Right lobe of liver (tissue), 6 donors: ENCODE measurements around the gene FEZF2. TPM values are rescaled to one million over a fixed set of nuclear protein-coding genes. Genes with fewer than 3 reads are reported as not detected.

Experiments used
- ATAC-seq, 4 donors: fragments of 200-7000 bp; cut with Tn5 transposase; one replicate each; pipeline ENCODE4 v1.9.1; 2020; ENCODE audit warnings: mild to moderate bottlenecking in 4 of 4, moderate library complexity in 4 of 4
- DNase-seq, 3 donors: peaks; one replicate each; pipeline ENCODE4 v3.0.0-alpha.2; 2020
- H3K27ac ChIP-seq, 3 donors: fragments of 200-600 bp; one replicate each; pipeline ENCODE4 v1.8.0; 2022
- H3K27me3 ChIP-seq, 2 donors: fragments of 200-600 bp; one replicate each; pipeline ENCODE4 v1.8.0; 2022
- H3K36me3 ChIP-seq, 4 donors: fragments of 200-600 bp; sonication (generic) in 1 of 4; one replicate each; pipeline versions ENCODE4 v1.5.1 to v1.8.0; 2017 to 2022; ENCODE audit warnings: control low read depth in 1 of 4
- H3K4me1 ChIP-seq, 4 donors: fragments of 200-600 bp; sonication (generic) in 1 of 4; one replicate each; pipeline versions ENCODE4 v1.5.1 to v1.8.0; 2017 to 2022; ENCODE audit warnings: control low read depth in 1 of 4
- H3K4me3 ChIP-seq, 3 donors: fragments of 200-600 bp; one replicate each; pipeline ENCODE4 v1.8.0; 2022
- H3K9me3 ChIP-seq, 4 donors: fragments of 200-600 bp; sonication (generic) in 1 of 4; one replicate each; pipeline versions ENCODE4 v1.5.1 to v1.8.0; 2017 to 2022; ENCODE audit warnings: control low read depth in 1 of 4
- POLR2A ChIP-seq: fragments of 450-650 bp; IDR thresholded peaks from one replicate; pipeline ENCODE4 v1.6.1; 2017; ENCODE audit warnings: antibody characterized with exemption, mild to moderate bottlenecking
- WGBS: methylation state at CpG from one replicate; pipeline ENCODE4 v1.1.6; 2018; ENCODE audit warnings: low coverage, low lambda C conversion rate; ENCODE audit not compliant: insufficient coverage; ENCODE audit errors: missing lambda C conversion rate; 5-methylcytosine and 5-hydroxymethylcytosine counted together
- intact Hi-C, 2 donors: fragments of 100-400 bp; cut with DNase I; formaldehyde crosslinking; loops; one replicate each; pipeline versions ENCODE4 v1.11.2 to v1.14.1; 2022
- long read RNA-seq: library from polyadenylated mRNA; unstranded; transcript quantifications from one replicate; pipeline ENCODE4 v2.0.0, GENCODE V29; 2019
- total RNA-seq, 6 experiments: library from RNA; depleted of rRNA in 2 of 6; stranded (reverse); fragments of >200 nt in 2 of 6; fragmentation: NEBNext Ultra II Directional in 3 of 6; extraction: Animal tissue kit (Norgen Biotek cat#: 25700) in 3 of 6; gene quantifications; one replicate each; pipeline versions ENCODE4 v1.1.0 to v1.2.4, GENCODE V29; 2016 to 2023
- TF ChIP-seq, protein P1 (sequence below), 4 donors: fragments of 200-600 bp in 3 of 4; fragments of 450-650 bp in 1 of 4; IDR thresholded peaks; one replicate each; pipeline versions ENCODE4 v1.5.1 to v1.8.0; 2016 to 2022; ENCODE audit warnings: antibody characterized with exemption in 4 of 4, mild to moderate bottlenecking in 2 of 4
- donor health status: DM: no; HTN: yes; CAD: no.
- donor health status: DM: no; HTN: no; CAD: no.
- donor health status: DM: no; HTN: no; CAD: no.
- donor health status: DM: no; HTN: yes; CAD: no.
- donor health status: DM: no; HTN: yes; CAD: no.

FEZF2 gene
- total RNA-seq: not detected
- long read RNA-seq: 0 reads

DNA sequence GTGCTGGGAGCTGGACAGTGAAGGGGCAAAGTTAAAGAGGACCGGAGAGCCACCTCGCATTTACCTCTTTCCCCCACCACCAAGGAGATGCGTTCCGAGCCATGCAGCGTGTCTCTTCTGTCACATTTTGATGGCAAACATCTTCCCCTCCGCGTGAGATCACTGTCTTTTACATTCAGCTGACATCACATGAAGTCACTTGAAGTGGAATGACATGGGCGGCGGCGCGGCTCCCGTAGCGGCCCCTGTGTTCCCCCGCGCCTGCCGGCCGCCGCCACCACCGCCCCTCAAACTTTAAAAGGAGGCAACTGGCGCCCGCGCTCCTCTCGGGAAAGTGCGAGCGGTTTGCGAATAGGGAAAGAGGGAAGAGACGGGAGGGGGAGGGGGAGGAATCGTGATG lies at the start of gene FEZF2:
FEZF2 (minus strand) TSS at position 336 of the 400 bp plus-strand sequence. CDS start 682 bp downstream, outside the sequence.
- intact Hi-C loops: no loop called here
- no peaks in the 10 kb centered on the region for H3K9me3 ChIP-seq
- no peak for TF ChIP-seq POLR2A
- TF ChIP-seq, protein P1, sequence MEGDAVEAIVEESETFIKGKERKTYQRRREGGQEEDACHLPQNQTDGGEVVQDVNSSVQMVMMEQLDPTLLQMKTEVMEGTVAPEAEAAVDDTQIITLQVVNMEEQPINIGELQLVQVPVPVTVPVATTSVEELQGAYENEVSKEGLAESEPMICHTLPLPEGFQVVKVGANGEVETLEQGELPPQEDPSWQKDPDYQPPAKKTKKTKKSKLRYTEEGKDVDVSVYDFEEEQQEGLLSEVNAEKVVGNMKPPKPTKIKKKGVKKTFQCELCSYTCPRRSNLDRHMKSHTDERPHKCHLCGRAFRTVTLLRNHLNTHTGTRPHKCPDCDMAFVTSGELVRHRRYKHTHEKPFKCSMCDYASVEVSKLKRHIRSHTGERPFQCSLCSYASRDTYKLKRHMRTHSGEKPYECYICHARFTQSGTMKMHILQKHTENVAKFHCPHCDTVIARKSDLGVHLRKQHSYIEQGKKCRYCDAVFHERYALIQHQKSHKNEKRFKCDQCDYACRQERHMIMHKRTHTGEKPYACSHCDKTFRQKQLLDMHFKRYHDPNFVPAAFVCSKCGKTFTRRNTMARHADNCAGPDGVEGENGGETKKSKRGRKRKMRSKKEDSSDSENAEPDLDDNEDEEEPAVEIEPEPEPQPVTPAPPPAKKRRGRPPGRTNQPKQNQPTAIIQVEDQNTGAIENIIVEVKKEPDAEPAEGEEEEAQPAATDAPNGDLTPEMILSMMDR (IDR thresholded peaks at IDR 0.05): no peak
- DNase-seq (no peak), ATAC-seq (no peak)
- no peak within 1 kb of the TSS for H3K27ac ChIP-seq
- 8% methylated on average over 27 of the region's 28 CpGs for WGBS
- peaks cover 12 to 63% of the 10 kb centered on the region in 2 donors for H3K27me3 ChIP-seq
- no peaks in the 10 kb centered on the region for H3K36me3 ChIP-seq
- H3K4me3 ChIP-seq: peak within 1 kb of the TSS in 1 of 3 donors; percentile 19
- H3K4me1 ChIP-seq: peaks cover 0 to 27% (median 0%) of the 10 kb centered on the region in 4 donors

DNA sequence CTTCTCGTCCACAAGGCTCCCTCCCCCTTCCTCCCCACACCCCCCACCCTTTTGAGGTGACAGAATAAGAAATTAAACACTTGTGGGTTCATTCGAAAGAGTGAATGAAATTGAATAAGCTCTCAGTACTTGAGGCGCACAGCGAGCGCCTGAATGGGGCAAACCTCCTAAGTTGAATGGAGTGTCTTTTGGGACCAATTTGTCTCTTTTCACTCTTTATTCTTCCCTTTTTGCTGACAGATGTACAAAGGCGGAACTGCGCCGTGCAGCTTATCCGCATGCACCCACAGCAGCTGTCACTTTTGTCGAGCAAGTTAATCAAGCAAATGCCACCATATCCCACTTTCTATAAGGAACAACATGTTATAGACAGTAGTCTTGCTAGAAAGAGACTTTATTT lies 47.9 kb upstream of the FEZF2 start:
- Histone ChIP-seq H3K27ac (no peak overlapping the region), H3K4me1 (no peaks in the 10 kb centered on the region), H3K36me3 (no peaks in the 10 kb centered on the region), H3K27me3 (no peaks in the 10 kb centered on the region), H3K9me3 (no peaks in the 10 kb centered on the region), H3K4me3 (no peak overlapping the region)
- no peak for TF ChIP-seq POLR2A
- TF ChIP-seq, protein P1 (IDR thresholded peaks at IDR 0.05): no peak
- intact Hi-C loops: no loop called here
- WGBS: 75% methylated on average over 10 of the region's 10 CpGs
- ATAC-seq (no peak), DNase-seq (no peak)

DNA sequence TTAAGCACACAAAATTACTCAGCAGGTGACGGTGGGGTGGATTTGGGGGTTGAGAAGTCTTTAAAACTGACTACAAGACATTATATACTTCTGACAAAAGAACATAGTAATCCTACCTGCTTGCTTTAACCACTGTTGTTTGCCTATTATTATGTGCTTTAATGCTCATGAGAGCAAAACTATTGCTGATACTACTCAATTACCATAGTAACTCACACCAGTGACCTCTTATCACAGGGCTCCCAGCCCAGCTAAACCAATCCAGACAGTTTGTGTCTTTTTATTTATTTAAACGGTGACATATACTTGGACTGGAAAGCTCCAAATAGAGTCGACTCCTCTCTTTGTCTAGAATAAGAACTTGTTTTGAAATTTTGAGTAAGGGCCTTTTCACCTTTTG lies 42.8 kb upstream of the FEZF2 start:
- H3K4me3 ChIP-seq: no peak overlapping the region
- no peaks in the 10 kb centered on the region for H3K36me3 ChIP-seq
- H3K4me1 ChIP-seq: no peaks in the 10 kb centered on the region
- H3K27me3 ChIP-seq: no peaks in the 10 kb centered on the region
- H3K27ac ChIP-seq: no peak overlapping the region
- TF ChIP-seq POLR2A: no peak
- TF ChIP-seq, protein P1 (IDR thresholded peaks at IDR 0.05): no peak
- ATAC-seq (no peak), DNase-seq (no peak)
- WGBS: 41% methylated on average over 3 of the region's 3 CpGs
- no peaks in the 10 kb centered on the region for H3K9me3 ChIP-seq
- intact Hi-C loops: no loop called here

DNA sequence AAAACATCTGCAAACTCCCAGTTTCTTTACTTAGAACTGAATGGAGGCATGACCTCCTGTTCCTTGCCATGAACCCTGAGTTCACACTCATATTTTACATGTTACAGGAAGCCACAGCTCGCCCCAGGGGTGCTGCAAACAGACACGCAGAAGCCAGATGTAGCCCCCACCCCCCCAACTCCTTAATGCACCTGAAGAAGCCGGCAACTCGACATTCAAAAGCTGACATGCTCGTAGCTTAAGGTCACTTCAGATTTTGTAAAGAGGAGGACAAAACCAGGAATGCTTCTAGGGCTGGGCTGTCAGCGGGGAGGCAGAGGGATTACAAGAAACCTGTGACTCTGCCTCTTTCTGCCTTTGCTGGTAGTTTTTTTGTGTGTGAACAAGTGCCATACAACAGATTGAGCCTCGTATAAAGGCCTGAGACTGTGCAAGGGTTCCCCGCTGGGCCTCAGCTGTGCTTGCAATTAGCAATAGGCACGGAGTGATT lies 42.0 kb upstream of the FEZF2 start:
- H3K4me1 ChIP-seq: no peaks in the 10 kb centered on the region
- ATAC-seq (no peak), DNase-seq (no peak)
- no peaks in the 10 kb centered on the region for H3K9me3 ChIP-seq
- TF ChIP-seq POLR2A: no peak
- TF ChIP-seq, protein P1 (IDR thresholded peaks at IDR 0.05): no peak
- H3K36me3 ChIP-seq: no peaks in the 10 kb centered on the region
- H3K27me3 ChIP-seq: no peaks in the 10 kb centered on the region
- intact Hi-C loops: no loop called here
- WGBS: 50% methylated on average over 4 of the region's 9 CpGs
- no peak overlapping the region for H3K4me3 ChIP-seq
- no peak overlapping the region for H3K27ac ChIP-seq

DNA sequence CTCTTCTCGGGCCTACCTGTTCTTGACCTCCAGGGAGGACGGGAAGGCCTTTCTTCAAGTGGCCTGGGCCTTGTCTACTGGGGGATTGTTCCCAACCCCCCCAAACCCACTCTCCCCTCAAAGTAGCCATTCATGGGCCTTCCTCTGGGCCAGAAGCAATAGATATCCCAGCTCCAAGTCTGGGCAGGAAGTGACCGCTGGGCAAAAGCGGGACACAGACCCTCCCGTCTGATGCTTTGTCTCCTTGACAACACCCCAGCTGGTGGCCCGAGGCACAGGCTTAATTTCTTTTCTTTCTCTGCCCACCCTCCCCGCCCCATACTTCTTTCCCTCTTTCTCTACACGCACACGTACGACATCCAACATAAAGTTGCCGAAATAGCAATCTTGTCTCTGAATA lies 41.4 kb upstream of the FEZF2 start:
- no peak overlapping the region for H3K27ac ChIP-seq
- H3K27me3 ChIP-seq: no peaks in the 10 kb centered on the region
- TF ChIP-seq POLR2A: no peak
- DNase-seq (no peak), ATAC-seq (no peak)
- H3K4me1 ChIP-seq: no peaks in the 10 kb centered on the region
- H3K9me3 ChIP-seq: no peaks in the 10 kb centered on the region
- H3K4me3 ChIP-seq: no peak overlapping the region
- H3K36me3 ChIP-seq: no peaks in the 10 kb centered on the region
- 78% methylated on average over 6 of the region's 11 CpGs for WGBS
- intact Hi-C loops: no loop called here
